ENCODE data around the gene SORBS2.

- TF ChIP-seq CTCF (IDR thresholded peaks at IDR 0.05) (no peak), POLR2A (IDR thresholded peaks at IDR 0.05) (no peak), EP300 (IDR thresholded peaks at IDR 0.05) (no peak)
Measured at GRCh38 chr4:185548587-185548986, 263.4 kb downstream of the SORBS2 start.
